ENCODE measurements around the gene FAM110D. TPM values are rescaled to one million over a fixed set of nuclear protein-coding genes. Genes with fewer than 3 reads are reported as not detected.

FAM110D gene
- total RNA-seq, 2 experiments from 2014 or later: not detected

- Mint-ChIP-seq H3K27me3 (peaks cover 67% of the 10 kb centered on the region), H3K27ac (no peak overlapping the region), H3K36me3 (no peaks in the 10 kb centered on the region), H3K4me3 (peak overlapping the region; percentile 48), H3K9me3 (ENCODE audit: low read depth) (no peaks in the 10 kb centered on the region), H3K4me1 (peaks cover 20% of the 10 kb centered on the region)
- CTCF ChIA-PET: interaction anchor here (0.6 to 3.8 kb wide), 9 partner anchors 8 to 255 kb away, joined by 3 to 14 read pairs (median 4); partner anchors contain the start of genes ZNF593 and ZNF593OS
- ATAC-seq: peak; percentile 64
- peak; percentile 52 for DNase-seq
Measured at GRCh38 chr1:26161415-26162219, 2.7 kb downstream of the FAM110D start.

DNA sequence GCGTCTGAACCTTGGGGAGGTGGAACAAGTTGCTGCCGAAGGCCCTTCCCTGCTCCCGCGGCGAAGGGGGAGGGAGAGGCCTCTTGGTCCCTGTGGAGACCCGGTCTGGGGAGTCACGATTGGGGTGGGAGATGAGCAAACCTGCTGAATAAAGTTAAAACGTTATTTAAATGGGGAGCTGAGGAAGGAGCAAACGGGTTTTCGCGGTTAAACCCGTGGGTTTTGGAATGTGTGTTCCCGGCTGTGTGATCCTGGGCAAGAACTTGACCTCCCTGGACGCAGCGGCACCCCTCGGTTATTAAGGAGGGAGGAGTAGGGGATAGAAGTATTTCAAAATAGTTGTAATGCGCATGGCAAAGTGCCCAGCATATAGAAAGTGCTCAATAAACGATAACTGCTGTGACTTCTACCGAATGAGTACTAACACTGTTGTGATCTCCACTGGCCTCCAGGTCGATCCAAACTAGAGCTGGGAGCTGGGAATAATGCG lies 3.4 kb downstream of the FAM110D start:
- Mint-ChIP-seq H3K9me3 (ENCODE audit: low read depth) (no peaks in the 10 kb centered on the region), H3K4me1 (peaks cover 23% of the 10 kb centered on the region), H3K27me3 (peaks cover 63% of the 10 kb centered on the region), H3K36me3 (no peaks in the 10 kb centered on the region), H3K4me3 (peak overlapping the region; percentile 48), H3K27ac (no peak overlapping the region)
- ATAC-seq (no peak), DNase-seq (no peak)
- CTCF ChIA-PET: interaction anchor here (1.0 to 3.8 kb wide), 7 partner anchors 17 to 255 kb away, joined by 3 to 14 read pairs (median 4); no protein-coding TSS in a partner anchor

DNA sequence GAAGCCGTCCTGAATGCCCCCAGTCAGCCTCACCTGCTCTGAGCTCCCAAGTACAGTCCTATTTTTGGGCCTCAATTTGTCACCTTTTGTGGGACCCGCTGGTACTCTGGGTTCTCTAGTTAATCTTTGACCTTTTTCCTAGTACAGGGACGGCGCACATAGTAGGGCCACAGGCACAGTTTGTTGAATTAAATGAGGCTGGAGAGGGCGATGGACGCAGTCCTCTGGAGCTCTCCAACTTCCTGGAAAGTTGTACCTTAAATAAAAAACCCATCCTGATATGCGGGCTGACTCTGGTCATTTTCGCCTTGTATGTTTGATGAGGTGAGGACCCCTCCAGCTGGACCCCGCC lies 4.8 kb downstream of the FAM110D start:
- Mint-ChIP-seq H3K36me3 (no peaks in the 10 kb centered on the region), H3K27me3 (peaks cover 51% of the 10 kb centered on the region), H3K27ac (no peak overlapping the region), H3K9me3 (ENCODE audit: low read depth) (no peaks in the 10 kb centered on the region), H3K4me1 (peaks cover 23% of the 10 kb centered on the region), H3K4me3 (no peak overlapping the region)
- ATAC-seq (no peak), DNase-seq (no peak)
- CTCF ChIA-PET: interaction anchor here (0.7 to 2.5 kb wide), 17 partner anchors 11 to 253 kb away, joined by 3 to 7 read pairs (median 4); partner anchors contain the start of gene CEP85

- Mint-ChIP-seq H3K36me3 (no peaks in the 10 kb centered on the region), H3K9me3 (ENCODE audit: low read depth) (no peaks in the 10 kb centered on the region), H3K4me3 (peak overlapping the region; percentile 20), H3K4me1 (peaks cover 23% of the 10 kb centered on the region), H3K27me3 (peaks cover 46% of the 10 kb centered on the region), H3K27ac (no peak overlapping the region)
- DNase-seq: peak; percentile 52
- CTCF ChIA-PET: interaction anchor here (0.7 to 3.3 kb wide), 18 partner anchors 10 to 253 kb away, joined by 3 to 16 read pairs (median 4); partner anchors contain the start of gene CEP85
- peak; percentile 74 for ATAC-seq
Measured at GRCh38 chr1:26164036-26164860, 5.4 kb downstream of the FAM110D start.

DNA sequence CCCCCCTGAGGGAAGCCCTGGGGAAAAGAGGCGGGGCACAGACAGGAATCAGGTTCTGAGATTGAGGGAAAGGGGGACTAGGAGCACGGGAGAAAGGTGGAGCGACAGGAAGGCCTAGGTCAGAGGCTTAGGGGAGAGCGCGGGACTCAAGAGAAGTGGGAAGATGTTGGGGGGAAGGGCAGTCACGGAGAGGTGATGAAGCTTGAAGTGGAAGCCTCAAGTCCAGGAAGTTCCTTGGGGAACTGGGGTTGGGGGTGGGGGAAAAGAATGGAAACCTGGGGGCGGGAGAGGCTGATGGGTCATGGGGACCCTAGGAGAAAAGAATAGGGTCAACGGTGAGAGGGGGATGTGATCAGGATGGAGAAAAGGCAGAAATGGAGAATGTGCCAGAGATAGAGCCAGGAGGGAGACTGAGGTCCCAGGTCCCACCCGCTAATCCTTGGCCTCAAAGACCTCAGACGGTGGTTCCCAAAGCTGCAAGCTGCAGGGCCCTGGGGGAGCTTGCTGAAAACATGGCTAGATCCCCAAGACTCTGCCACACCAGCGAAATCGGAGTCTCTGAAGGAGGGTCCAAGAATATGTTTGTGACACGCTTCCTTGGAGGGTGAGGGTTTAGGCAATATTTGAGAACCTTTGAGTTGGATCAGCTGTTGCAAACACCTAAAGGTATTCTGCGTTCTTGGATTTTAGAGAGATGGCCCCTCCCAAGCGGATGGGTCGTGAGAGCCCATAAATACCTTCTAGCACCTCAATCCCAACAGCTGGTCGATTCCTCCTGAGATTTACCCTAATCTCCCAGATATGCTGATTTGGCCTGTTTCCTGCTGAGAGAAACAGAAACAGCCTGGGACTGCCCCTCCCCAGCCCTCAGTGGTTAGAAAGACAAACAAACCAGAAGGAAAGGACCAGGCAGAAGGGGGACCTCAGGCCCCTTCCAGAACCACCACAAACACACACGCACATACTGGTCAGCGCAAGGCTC lies 6.3 kb downstream of the FAM110D start:
- Mint-ChIP-seq H3K9me3 (ENCODE audit: low read depth) (no peaks in the 10 kb centered on the region), H3K27me3 (peaks cover 39% of the 10 kb centered on the region), H3K4me3 (peak overlapping the region; percentile 20), H3K27ac (no peak overlapping the region), H3K36me3 (no peaks in the 10 kb centered on the region), H3K4me1 (peaks cover 23% of the 10 kb centered on the region)
- CTCF ChIA-PET: interaction anchor here (0.7 to 3.3 kb wide), 9 partner anchors 40 to 270 kb away, joined by 3 to 16 read pairs (median 4); partner anchors contain the start of gene CEP85
- DNase-seq (no peak), ATAC-seq (no peak)

- Mint-ChIP-seq H3K4me3 (no peak overlapping the region), H3K27me3 (peaks cover 30% of the 10 kb centered on the region), H3K36me3 (no peaks in the 10 kb centered on the region), H3K9me3 (ENCODE audit: low read depth) (no peaks in the 10 kb centered on the region), H3K4me1 (peaks cover 36% of the 10 kb centered on the region), H3K27ac (no peak overlapping the region)
- CTCF ChIA-PET: interaction anchor here (0.6 to 3.3 kb wide), 4 partner anchors 22 to 336 kb away, joined by 3 to 16 read pairs (median 4); partner anchors contain the start of gene CEP85
- ATAC-seq (no peak), DNase-seq (no peak)
Measured at GRCh38 chr1:26166719-26167281, 7.9 kb downstream of the FAM110D start.

DNA sequence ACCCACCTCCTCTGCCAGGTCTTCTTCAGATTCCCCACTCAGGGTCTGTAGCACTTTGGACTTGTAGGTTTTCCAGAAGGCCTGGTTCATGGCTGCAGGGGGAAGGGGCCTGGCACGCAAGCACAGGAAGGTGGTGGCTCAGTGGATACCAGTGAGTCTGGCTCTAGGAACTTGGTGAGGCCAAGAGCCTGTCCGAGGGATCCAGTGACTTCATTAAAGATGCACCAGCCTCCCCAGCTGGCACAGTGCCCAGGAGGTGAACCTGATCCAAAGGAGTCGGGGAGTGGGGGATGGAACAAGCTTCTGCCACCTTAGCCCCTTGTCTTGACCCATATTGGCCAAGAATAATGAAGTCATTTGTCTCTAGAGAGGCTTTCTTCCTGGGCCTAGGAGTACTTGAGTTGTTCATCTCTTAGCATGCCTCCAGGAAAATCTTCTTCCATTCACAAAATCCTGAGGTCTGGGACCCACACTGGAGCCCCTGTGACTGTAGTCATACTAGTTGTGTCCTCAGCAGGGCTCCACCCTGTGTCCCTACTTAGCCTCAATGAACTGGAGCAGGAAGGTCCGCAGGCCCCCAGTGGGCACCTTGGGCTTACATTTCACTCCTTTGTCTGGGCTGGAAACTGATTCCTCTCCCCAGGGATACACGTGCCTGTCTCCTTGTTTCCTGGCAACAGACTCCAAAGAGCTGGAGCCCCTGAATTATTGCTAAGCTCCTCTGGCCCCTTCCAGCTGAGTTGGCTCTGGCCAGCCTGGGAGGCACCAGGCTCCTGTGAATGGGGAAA lies 9.7 kb downstream of the FAM110D start, which contains the start of gene C1orf232:
C1orf232 (minus strand) TSS at position 554 of the 788 bp plus-strand sequence; CDS start at position 90, 464 bp downstream.
- no peak for DNase-seq
- Mint-ChIP-seq H3K4me3 (peak within 1 kb of the TSS; percentile 89), H3K27me3 (peaks cover 18% of the 10 kb centered on the region), H3K9me3 (ENCODE audit: low read depth) (no peaks in the 10 kb centered on the region), H3K36me3 (no peaks in the 10 kb centered on the region), H3K4me1 (peaks cover 31% of the 10 kb centered on the region), H3K27ac (peak within 1 kb of the TSS; percentile 88)
- no peak for ATAC-seq
- CTCF ChIA-PET: interaction anchor here (0.9 to 9.8 kb wide), 20 partner anchors 8 to 251 kb away, joined by 3 to 105 read pairs (median 8); partner anchors contain the start of genes CD52, CEP85, CNKSR1 and SH3BGRL3

DNA sequence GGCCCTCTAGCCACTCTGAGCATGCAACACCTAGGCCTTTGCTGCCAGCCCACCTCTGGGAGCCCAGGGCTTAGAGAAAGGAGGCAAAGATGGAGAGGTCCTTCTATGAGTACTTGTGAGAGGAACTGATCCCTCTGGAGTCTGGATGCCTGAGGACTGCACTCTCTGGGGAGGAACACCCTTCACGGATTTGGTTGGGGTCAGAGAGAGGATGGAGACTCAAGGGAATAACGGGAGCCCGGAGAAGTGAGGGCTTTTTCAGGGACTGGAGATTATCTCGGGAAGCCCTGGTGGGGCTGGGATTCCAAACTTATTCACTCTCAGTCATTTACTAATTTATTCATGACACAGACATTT lies 10.3 kb downstream of the FAM110D start:
- H3K27ac Mint-ChIP-seq: peak overlapping the region; percentile 35
- H3K4me1 Mint-ChIP-seq: peaks cover 28% of the 10 kb centered on the region
- no peaks in the 10 kb centered on the region for H3K36me3 Mint-ChIP-seq
- CTCF ChIA-PET: interaction anchor here (0.6 to 9.8 kb wide), 60 partner anchors 8 to 331 kb away, joined by 3 to 105 read pairs (median 4); partner anchors contain the start of genes CD52, CEP85, CNKSR1 and PAFAH2
- no peaks in the 10 kb centered on the region for H3K9me3 Mint-ChIP-seq (ENCODE audit: low read depth)
- no peak for ATAC-seq
- H3K27me3 Mint-ChIP-seq: peaks cover 15% of the 10 kb centered on the region
- H3K4me3 Mint-ChIP-seq: peak overlapping the region; percentile 89
- DNase-seq: no peak

DNA sequence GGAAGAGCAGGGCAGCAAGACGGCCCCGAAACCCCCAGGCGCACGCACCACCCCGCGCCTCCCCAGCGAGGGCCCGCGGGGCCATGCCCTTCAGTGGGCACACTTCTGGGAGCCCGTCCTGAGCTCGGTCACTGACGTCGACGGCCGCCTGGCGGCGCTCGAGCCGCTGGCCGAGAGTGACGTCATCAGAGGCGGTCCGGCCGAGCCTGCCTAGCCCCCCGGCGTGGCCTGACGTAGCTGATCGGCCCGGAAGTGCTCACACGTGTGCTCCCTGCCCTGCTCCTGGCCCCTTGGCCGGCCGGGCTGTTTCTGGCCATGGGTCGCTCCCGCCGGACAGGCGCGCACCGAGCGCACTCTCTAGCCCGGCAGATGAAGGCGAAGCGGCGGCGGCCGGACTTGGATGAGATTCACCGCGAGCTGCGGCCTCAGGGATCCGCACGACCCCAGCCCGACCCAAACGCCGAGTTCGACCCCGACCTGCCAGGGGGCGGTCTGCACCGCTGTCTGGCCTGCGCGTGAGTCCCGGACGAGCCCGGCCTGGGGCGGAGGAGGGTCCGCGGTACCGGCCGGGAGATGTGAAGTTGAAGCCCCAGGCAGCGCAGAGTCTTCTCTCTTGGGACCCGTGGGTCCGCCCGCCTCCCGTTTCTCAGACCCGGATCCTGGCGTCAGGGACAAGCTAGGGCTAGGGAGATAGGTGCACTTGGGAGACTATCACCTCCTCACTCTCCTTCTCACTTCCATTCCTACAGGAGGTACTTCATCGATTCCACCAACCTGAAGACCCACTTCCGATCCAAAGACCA lies 11.0 kb downstream of the FAM110D start, which contains the start of gene ZNF593:
ZNF593 (plus strand) TSS at position 240 of the 803 bp plus-strand sequence; CDS start at position 316, 76 bp downstream.
- peak within 1 kb of the TSS; percentile 89 for H3K4me3 Mint-ChIP-seq
- H3K9me3 Mint-ChIP-seq (ENCODE audit: low read depth): no peaks in the 10 kb centered on the region
- H3K27me3 Mint-ChIP-seq: peaks cover 11% of the 10 kb centered on the region
- H3K4me1 Mint-ChIP-seq: peaks cover 26% of the 10 kb centered on the region
- no peaks in the 10 kb centered on the region for H3K36me3 Mint-ChIP-seq
- DNase-seq: peak; percentile 92
- H3K27ac Mint-ChIP-seq: peak within 1 kb of the TSS; percentile 88
- peak; percentile 97 for ATAC-seq
- CTCF ChIA-PET: interaction anchor here (0.6 to 9.8 kb wide), 68 partner anchors 8 to 330 kb away, joined by 3 to 105 read pairs (median 4); partner anchors contain the start of genes CD52, CEP85, CNKSR1 and DHDDS

- Mint-ChIP-seq H3K9me3 (ENCODE audit: low read depth) (no peaks in the 10 kb centered on the region), H3K36me3 (no peaks in the 10 kb centered on the region), H3K27ac (peak overlapping the region; percentile 88), H3K4me3 (peak overlapping the region; percentile 89), H3K27me3 (peaks cover 5% of the 10 kb centered on the region), H3K4me1 (peaks cover 21% of the 10 kb centered on the region)
- CTCF ChIA-PET: interaction anchor here (0.8 to 9.8 kb wide), 36 partner anchors 8 to 330 kb away, joined by 3 to 105 read pairs (median 6); partner anchors contain the start of genes CD52, CEP85 and CNKSR1
- DNase-seq (no peak), ATAC-seq (no peak)
Measured at GRCh38 chr1:26170472-26170821, 11.6 kb downstream of the FAM110D start.
